Upper lobe of right lung (tissue), 1 donor: Measurements from ENCODE around the gene CCDC88C. TPM values are rescaled to one million over a fixed set of nuclear protein-coding genes. Genes with fewer than 3 reads are reported as not detected.

ENCODE experiments used
- ATAC-seq: fragments of 200-7000 bp; cut with Tn5 transposase; one replicate; pipeline ENCODE4 v1.9.1; 2020; ENCODE audit warnings: mild to moderate bottlenecking, moderate library complexity
- DNase-seq: peaks from one replicate; pipeline ENCODE4 v3.0.0-alpha.2; 2020
- H3K27ac ChIP-seq: fragments of 200-600 bp; one replicate; pipeline ENCODE4 v1.8.0; 2022
- H3K27me3 ChIP-seq: fragments of 200-600 bp; one replicate; pipeline ENCODE4 v1.8.0; 2022; ENCODE audit warnings: mild to moderate bottlenecking
- H3K36me3 ChIP-seq: fragments of 200-600 bp; one replicate; pipeline ENCODE4 v1.8.0; 2022
- H3K4me1 ChIP-seq: fragments of 200-600 bp; one replicate; pipeline ENCODE4 v1.8.0; 2022
- H3K4me3 ChIP-seq: fragments of 200-600 bp; one replicate; pipeline ENCODE4 v1.8.0; 2022; ENCODE audit warnings: mild to moderate bottlenecking
- H3K9me3 ChIP-seq: fragments of 200-600 bp; one replicate; pipeline ENCODE4 v1.8.0; 2022
- CTCF ChIP-seq: fragments of 200-600 bp; IDR thresholded peaks from one replicate; pipeline ENCODE4 v1.8.0; 2022; ENCODE audit warnings: antibody characterized with exemption
- intact Hi-C: fragments of 100-400 bp; cut with DNase I; formaldehyde crosslinking; loops from one replicate; pipeline ENCODE4 v1.11.0; 2022
- total RNA-seq: library from RNA; stranded (reverse); fragmentation: NEBNext Ultra II Directional; extraction: Animal tissue kit (Norgen Biotek cat#: 25700); gene quantifications from one replicate; pipeline ENCODE4 v1.2.1, GENCODE V29; 2021
- donor health status: DM: no; HTN: yes; CAD: no; lungs with severe emphysema.

Gene CCDC88C
- total RNA-seq, 1 donor from 2014 or later: 34.1 TPM

GRCh38 chr14:91281346-91281745, 136.3 kb downstream of the CCDC88C start:
- no peak for TF ChIP-seq CTCF
- ATAC-seq (no peak), DNase-seq (no peak)
- intact Hi-C loops: no loop called here
- no peaks in the 10 kb centered on the region for H3K9me3 ChIP-seq
- H3K4me1 ChIP-seq: no peaks in the 10 kb centered on the region
- H3K4me3 ChIP-seq: no peak overlapping the region
- H3K27me3 ChIP-seq: no peaks in the 10 kb centered on the region
- H3K27ac ChIP-seq: no peak overlapping the region
- H3K36me3 ChIP-seq: peaks cover 35% of the 10 kb centered on the region

GRCh38 chr14:91280129-91280528, 137.5 kb downstream of the CCDC88C start:
- Histone ChIP-seq H3K4me1 (no peaks in the 10 kb centered on the region), H3K4me3 (no peak overlapping the region), H3K9me3 (no peaks in the 10 kb centered on the region), H3K27me3 (no peaks in the 10 kb centered on the region), H3K27ac (no peak overlapping the region), H3K36me3 (peaks cover 35% of the 10 kb centered on the region)
- intact Hi-C loops: no loop called here
- no peak for TF ChIP-seq CTCF
- DNase-seq: no peak
- ATAC-seq: no peak

- DNase-seq: no peak
- H3K4me3 ChIP-seq: no peak overlapping the region
- H3K4me1 ChIP-seq: no peaks in the 10 kb centered on the region
- TF ChIP-seq CTCF: no peak
- H3K9me3 ChIP-seq: no peaks in the 10 kb centered on the region
- peaks cover 35% of the 10 kb centered on the region for H3K36me3 ChIP-seq
- H3K27ac ChIP-seq: no peak overlapping the region
- H3K27me3 ChIP-seq: no peaks in the 10 kb centered on the region
- intact Hi-C loops: no loop called here
- no peak for ATAC-seq
Measured at GRCh38 chr14:91279354-91279753, 138.3 kb downstream of the CCDC88C start.

GRCh38 chr14:91278383-91278715, 139.3 kb downstream of the CCDC88C start:
- Histone ChIP-seq H3K36me3 (peaks cover 35% of the 10 kb centered on the region), H3K27ac (no peak overlapping the region), H3K4me3 (no peak overlapping the region), H3K27me3 (no peaks in the 10 kb centered on the region), H3K4me1 (no peaks in the 10 kb centered on the region), H3K9me3 (no peaks in the 10 kb centered on the region)
- no peak for ATAC-seq
- TF ChIP-seq CTCF: no peak
- DNase-seq: no peak
- intact Hi-C loops: no loop called here

GRCh38 chr14:91277546-91278382, 139.9 kb downstream of the CCDC88C start:
- Histone ChIP-seq H3K4me3 (no peak overlapping the region), H3K4me1 (no peaks in the 10 kb centered on the region), H3K9me3 (no peaks in the 10 kb centered on the region), H3K36me3 (peaks cover 30% of the 10 kb centered on the region), H3K27me3 (no peaks in the 10 kb centered on the region), H3K27ac (no peak overlapping the region)
- no peak for TF ChIP-seq CTCF
- DNase-seq (no peak), ATAC-seq (no peak)
- intact Hi-C loops: no loop called here
